Stimulated activated CD4-positive, alpha-beta T cell treated with anti-CD3 and anti-CD28 coated beads, Interleukin-1b, Interleukin-23, amount 100 ng/mL, for 24 hours (primary cell): Measurements from ENCODE around the gene CNTN4.

Experiments
- DNase-seq, 4 experiments: peaks; one replicate each; pipeline ENCODE4 v3.0.0-alpha.2; 2020; ENCODE audit warnings: low read depth in 4 of 4, low spot score in 1 of 4

The CNTN4 gene

GRCh38 chr3:2661078-2661477 lies 562.4 kb downstream of the CNTN4 start:
- DNase-seq: no peak

- DNase-seq: no peak
Measured at GRCh38 chr3:2677501-2677900, 578.8 kb downstream of the CNTN4 start.

GRCh38 chr3:2680236-2680635 lies 581.6 kb downstream of the CNTN4 start:
- DNase-seq: no peak

GRCh38 chr3:2684046-2684445 lies 585.4 kb downstream of the CNTN4 start:
- no peak for DNase-seq

- no peak for DNase-seq
Measured at GRCh38 chr3:2686816-2687502, 588.3 kb downstream of the CNTN4 start.

GRCh38 chr3:2697589-2697988 lies 598.9 kb downstream of the CNTN4 start:
- no peak for DNase-seq

- DNase-seq: no peak
Measured at GRCh38 chr3:2701471-2701870, 602.8 kb downstream of the CNTN4 start.

- DNase-seq: no peak
Measured at GRCh38 chr3:2706144-2706835, 607.6 kb downstream of the CNTN4 start.

- no peak for DNase-seq
Measured at GRCh38 chr3:2706836-2707210, 608.2 kb downstream of the CNTN4 start.

- no peak for DNase-seq
Measured at GRCh38 chr3:2711081-2711480, 612.4 kb downstream of the CNTN4 start.

- DNase-seq: no peak
Measured at GRCh38 chr3:2713923-2714322, 615.3 kb downstream of the CNTN4 start.

GRCh38 chr3:2714834-2715233 lies 616.2 kb downstream of the CNTN4 start:
- no peak for DNase-seq

GRCh38 chr3:2727101-2727500 lies 628.4 kb downstream of the CNTN4 start:
- no peak for DNase-seq

- no peak for DNase-seq
Measured at GRCh38 chr3:2727610-2728318, 629.1 kb downstream of the CNTN4 start.

- no peak for DNase-seq
Measured at GRCh38 chr3:2731843-2732242, 633.2 kb downstream of the CNTN4 start.

- DNase-seq: no peak
Measured at GRCh38 chr3:2735392-2735894, 636.8 kb downstream of the CNTN4 start.

- DNase-seq: no peak
Measured at GRCh38 chr3:2741516-2741915, 642.9 kb downstream of the CNTN4 start.

- no peak for DNase-seq
Measured at GRCh38 chr3:2765002-2765579, 666.4 kb downstream of the CNTN4 start.

- no peak for DNase-seq
Measured at GRCh38 chr3:2770451-2770850, 671.8 kb downstream of the CNTN4 start.

- no peak for DNase-seq
Measured at GRCh38 chr3:2771193-2771592, 672.5 kb downstream of the CNTN4 start.

GRCh38 chr3:2771741-2772140 lies 673.1 kb downstream of the CNTN4 start:
- no peak for DNase-seq

GRCh38 chr3:2772803-2773202 lies 674.1 kb downstream of the CNTN4 start:
- DNase-seq: no peak
